Esophagus squamous epithelium (tissue), 5 donors: ENCODE data around the gene PRKAR1B. TPM values are rescaled to one million over a fixed set of nuclear protein-coding genes. Genes with fewer than 3 reads are reported as not detected.

Experiments
- DNase-seq: peaks from one replicate; lab custom pipeline; 2025; lab: John Stamatoyannopoulos, UW
- H3K27ac ChIP-seq, 4 donors: fragments of 200-600 bp; sonication (generic); one replicate each; pipeline ENCODE4 v1.5.1; 2016 to 2019; ENCODE audit warnings: mild to moderate bottlenecking in 1 of 4
- H3K27me3 ChIP-seq, 4 donors: fragments of 200-600 bp; sonication (generic); 1 replicate in 3 of 4; 2 replicates in 1 of 4; pipeline versions ENCODE4 v1.5.1 to v1.6.0; 2017 to 2021; ENCODE audit warnings: antibody characterized with exemption in 1 of 4
- H3K36me3 ChIP-seq, 3 donors: fragments of 200-600 bp; sonication (generic); one replicate each; pipeline ENCODE4 v1.5.1; 2016 to 2019
- H3K4me1 ChIP-seq, 3 donors: fragments of 200-600 bp; sonication (generic); one replicate each; pipeline ENCODE4 v1.5.1; 2017 to 2019
- H3K4me3 ChIP-seq, 4 donors: fragments of 200-600 bp; sonication (generic); 1 replicate in 3 of 4; 2 replicates in 1 of 4; pipeline ENCODE4 v1.5.1; 2016 to 2019; ENCODE audit warnings: mild to moderate bottlenecking in 2 of 4, moderate library complexity in 1 of 4
- H3K9me3 ChIP-seq, 3 donors: fragments of 200-600 bp; sonication (generic); one replicate each; pipeline ENCODE4 v1.5.1; 2016 to 2019
- POLR2A ChIP-seq, 4 donors: fragments of 450-650 bp; IDR thresholded peaks; one replicate each; pipeline ENCODE4 v1.6.1; 2017; ENCODE audit warnings: antibody characterized with exemption in 4 of 4, mild to moderate bottlenecking in 4 of 4, moderate library complexity in 3 of 4
- WGBS, 2 donors: methylation state at CpG; one replicate each; pipeline ENCODE4 v1.1.5; 2018; 5-methylcytosine and 5-hydroxymethylcytosine counted together
- intact Hi-C: fragments of 100-400 bp; cut with DNase I; formaldehyde crosslinking; loops from one replicate; pipeline ENCODE4 v1.15.0; 2022
- total RNA-seq, 4 donors: library from RNA; depleted of rRNA; stranded (reverse); fragments of >200 nt; gene quantifications; one replicate each; pipeline ENCODE4 v1.1.0, GENCODE V29; 2016
- TF ChIP-seq, protein P1 (sequence below), 6 experiments: fragments of 450-650 bp in 4 of 6; fragments of 200-600 bp in 2 of 6; sonication (generic) in 2 of 6; IDR thresholded peaks; one replicate each; pipeline ENCODE4 v1.5.1; 2016 to 2019; ENCODE audit warnings: antibody characterized with exemption in 6 of 6, mild to moderate bottlenecking in 4 of 6, moderate library complexity in 4 of 6
- donor health status: DM: yes; HTN: yes; CAD: no.

PRKAR1B gene
- total RNA-seq, 4 donors from 2014 or later, result 10.2 to 13.1 (median 12.5) TPM

DNA sequence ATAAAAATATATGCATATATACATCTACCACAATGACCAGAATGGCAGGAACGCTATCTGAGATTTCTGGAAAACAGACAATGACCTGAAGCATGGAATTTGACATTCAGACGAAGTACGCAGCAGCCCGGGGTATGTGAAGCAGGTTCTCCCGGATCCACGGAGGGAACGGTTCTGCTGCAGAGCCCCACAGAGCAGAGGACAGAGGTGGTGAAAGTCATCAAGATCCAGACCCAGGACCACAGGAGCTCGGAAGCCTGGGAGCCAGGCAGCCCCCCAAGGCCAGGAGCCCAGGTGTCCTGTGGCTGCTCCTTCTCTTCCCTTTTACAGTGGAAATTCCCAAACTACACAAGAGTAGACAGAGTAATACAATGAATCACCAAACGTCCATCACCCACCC is 42.7 kb downstream of the PRKAR1B start:
- H3K27ac ChIP-seq, result no peak overlapping the region

DNA sequence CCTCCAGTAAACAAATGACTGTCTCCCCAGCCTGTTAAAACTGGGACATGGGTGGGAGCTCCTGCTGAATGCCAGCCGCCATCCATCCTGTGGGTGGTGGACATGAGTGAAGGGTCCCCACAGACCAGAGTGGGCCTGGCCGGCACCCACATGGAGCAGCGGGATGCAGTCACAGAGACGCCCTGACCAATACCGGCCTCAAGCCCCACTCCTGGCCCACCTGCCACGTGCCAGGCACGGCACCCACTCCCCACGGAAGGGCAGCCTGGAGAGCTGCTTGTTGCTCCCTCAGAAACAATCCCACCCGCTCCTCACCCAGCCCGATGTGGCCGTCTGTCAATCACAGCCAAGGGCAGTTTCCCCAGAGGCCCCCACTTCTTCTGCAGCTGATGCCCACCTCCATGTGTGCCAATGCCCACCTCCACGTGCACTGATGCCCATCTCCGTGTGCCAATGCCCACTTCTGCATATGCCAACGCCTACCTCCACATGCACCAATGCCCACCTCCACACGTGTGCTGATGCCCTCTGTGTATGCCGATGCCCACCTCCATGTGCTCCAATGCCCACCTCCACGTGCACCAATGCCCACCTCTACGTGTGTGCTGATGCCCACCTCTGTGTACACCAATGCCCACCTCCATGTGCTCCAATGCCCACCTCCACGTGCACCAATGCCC is 43.4 kb downstream of the PRKAR1B start:
- WGBS, 2 donors, result 90 to 91% methylated on average over 12 to 16 of the region's 19 CpGs
- intact Hi-C loops, result no loop called here
- no peak for TF ChIP-seq POLR2A (IDR thresholded peaks at IDR 0.05)
- TF ChIP-seq, protein P1, sequence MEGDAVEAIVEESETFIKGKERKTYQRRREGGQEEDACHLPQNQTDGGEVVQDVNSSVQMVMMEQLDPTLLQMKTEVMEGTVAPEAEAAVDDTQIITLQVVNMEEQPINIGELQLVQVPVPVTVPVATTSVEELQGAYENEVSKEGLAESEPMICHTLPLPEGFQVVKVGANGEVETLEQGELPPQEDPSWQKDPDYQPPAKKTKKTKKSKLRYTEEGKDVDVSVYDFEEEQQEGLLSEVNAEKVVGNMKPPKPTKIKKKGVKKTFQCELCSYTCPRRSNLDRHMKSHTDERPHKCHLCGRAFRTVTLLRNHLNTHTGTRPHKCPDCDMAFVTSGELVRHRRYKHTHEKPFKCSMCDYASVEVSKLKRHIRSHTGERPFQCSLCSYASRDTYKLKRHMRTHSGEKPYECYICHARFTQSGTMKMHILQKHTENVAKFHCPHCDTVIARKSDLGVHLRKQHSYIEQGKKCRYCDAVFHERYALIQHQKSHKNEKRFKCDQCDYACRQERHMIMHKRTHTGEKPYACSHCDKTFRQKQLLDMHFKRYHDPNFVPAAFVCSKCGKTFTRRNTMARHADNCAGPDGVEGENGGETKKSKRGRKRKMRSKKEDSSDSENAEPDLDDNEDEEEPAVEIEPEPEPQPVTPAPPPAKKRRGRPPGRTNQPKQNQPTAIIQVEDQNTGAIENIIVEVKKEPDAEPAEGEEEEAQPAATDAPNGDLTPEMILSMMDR (IDR thresholded peaks at IDR 0.05), result no peak
- Histone ChIP-seq H3K27me3 (no peaks in the 10 kb centered on the region), H3K4me1 (no peaks in the 10 kb centered on the region), H3K27ac (no peak overlapping the region), H3K9me3 (peaks cover 0 to 32% (median 21%) of the 10 kb centered on the region in 3 donors), H3K36me3 (peaks cover 0 to 36% (median 0%) of the 10 kb centered on the region in 3 donors), H3K4me3 (no peak overlapping the region)
- DNase-seq, result no peak

More for the DNA sequence above, 42.7 kb downstream of the PRKAR1B start:
- WGBS, 2 donors, result 90 to 94% methylated on average over 9 of the region's 9 CpGs
- no peaks in the 10 kb centered on the region for H3K4me1 ChIP-seq
- peaks cover 0 to 40% (median 28%) of the 10 kb centered on the region in 3 donors for H3K9me3 ChIP-seq
- H3K36me3 ChIP-seq, result peaks cover 0 to 36% (median 0%) of the 10 kb centered on the region in 3 donors
- intact Hi-C loops, result no loop called here
- H3K4me3 ChIP-seq, result no peak overlapping the region
- no peak for TF ChIP-seq POLR2A (IDR thresholded peaks at IDR 0.05)
- TF ChIP-seq, protein P1 (IDR thresholded peaks at IDR 0.05), result no peak
- H3K27me3 ChIP-seq, result no peaks in the 10 kb centered on the region
- DNase-seq, result no peak

DNA sequence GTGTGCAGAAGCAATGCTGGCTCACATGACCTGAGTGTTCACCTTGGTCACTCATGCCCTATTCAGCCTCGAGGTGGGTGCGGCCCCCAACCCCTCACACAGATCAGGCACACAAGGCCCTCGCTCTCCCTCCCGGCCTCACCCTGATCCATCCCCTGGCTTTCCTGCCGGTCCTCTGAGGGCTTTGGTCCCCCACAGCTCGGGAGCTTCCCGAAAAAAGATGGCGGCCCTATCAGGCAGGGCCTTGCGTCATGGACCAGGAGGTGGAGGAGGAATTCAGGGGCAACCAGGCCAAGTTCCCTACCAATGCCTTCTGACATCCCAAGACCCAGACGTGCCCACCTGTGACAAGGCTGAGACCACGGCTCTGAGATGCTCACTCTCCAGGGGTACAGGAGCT is 44.3 kb downstream of the PRKAR1B start:
- no peaks in the 10 kb centered on the region for H3K4me1 ChIP-seq
- 98 to 100% methylated on average over 2 to 7 of the region's 11 CpGs for WGBS, 2 donors
- H3K27me3 ChIP-seq, result no peaks in the 10 kb centered on the region
- H3K27ac ChIP-seq, result no peak overlapping the region
- H3K4me3 ChIP-seq, result no peak overlapping the region
- TF ChIP-seq, protein P1 (IDR thresholded peaks at IDR 0.05), result no peak
- no peak for TF ChIP-seq POLR2A (IDR thresholded peaks at IDR 0.05)
- peaks cover 0 to 27% (median 15%) of the 10 kb centered on the region in 3 donors for H3K9me3 ChIP-seq
- intact Hi-C loops, result no loop called here
- H3K36me3 ChIP-seq, result peaks cover 0 to 38% (median 0%) of the 10 kb centered on the region in 3 donors
- DNase-seq, result no peak

DNA sequence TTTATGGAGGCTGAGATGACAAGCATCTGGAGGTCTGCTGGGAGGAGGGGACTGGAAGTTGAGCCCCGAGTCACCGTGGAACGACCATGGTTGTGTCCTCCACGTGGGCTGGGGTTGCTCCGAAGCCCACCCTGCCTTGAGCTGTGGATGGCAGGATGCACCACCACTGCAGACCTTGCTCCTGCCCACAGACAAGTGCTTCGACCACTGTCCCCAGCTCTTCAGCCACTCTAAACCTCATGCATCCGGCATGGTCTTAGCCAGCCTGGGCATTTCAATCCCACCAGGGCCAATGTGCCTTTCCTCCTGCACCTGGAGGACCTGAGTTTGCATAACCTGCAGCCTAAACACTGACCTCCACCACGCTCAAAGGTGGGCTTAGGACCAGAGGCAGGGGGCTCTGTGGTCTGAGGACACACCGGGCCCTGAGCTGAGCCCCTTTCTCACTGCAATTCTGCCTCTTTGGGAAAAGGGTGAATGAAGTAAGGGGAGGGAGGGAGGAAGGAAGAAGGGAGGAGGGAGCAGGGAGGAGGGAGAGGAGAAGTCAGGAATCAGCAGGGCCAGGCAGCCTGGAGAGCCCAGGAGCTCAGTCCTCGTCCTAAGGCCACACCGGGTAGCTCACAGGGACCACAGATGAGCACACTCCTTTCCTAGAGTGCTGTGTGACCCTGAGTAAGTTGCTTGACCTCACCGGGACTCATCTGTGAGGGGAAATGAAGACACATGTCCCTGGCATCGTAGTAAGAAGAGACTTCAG is 45.4 kb downstream of the PRKAR1B start:
- DNase-seq, result no peak
- H3K27ac ChIP-seq, result no peak overlapping the region
- no peak overlapping the region for H3K4me3 ChIP-seq
- peaks cover 0 to 16% (median 10%) of the 10 kb centered on the region in 3 donors for H3K9me3 ChIP-seq
- H3K36me3 ChIP-seq, result peaks cover 0 to 48% (median 0%) of the 10 kb centered on the region in 3 donors
- 95 to 96% methylated on average over 10 to 11 of the region's 13 CpGs for WGBS, 2 donors
- intact Hi-C loops, result no loop called here
- H3K27me3 ChIP-seq, result no peaks in the 10 kb centered on the region
- no peaks in the 10 kb centered on the region for H3K4me1 ChIP-seq
- TF ChIP-seq, protein P1 (IDR thresholded peaks at IDR 0.05), result no peak
- no peak for TF ChIP-seq POLR2A (IDR thresholded peaks at IDR 0.05)
